Measurements from ENCODE around the gene MED15.
"Not testable (repeated sequence)": the region's sequence is repeated elsewhere in the genome, so short reads cannot be mapped to it uniquely, and the experiment has no call there.

MED15 gene

GRCh38 chr22:20607157-20607907 lies 99.9 kb downstream of the MED15 start:
- no peak for DNase-seq

- DNase-seq = no peak
Measured at GRCh38 chr22:20610243-20610686, 102.9 kb downstream of the MED15 start.

- no peak for DNase-seq
Measured at GRCh38 chr22:20610757-20611156, 103.3 kb downstream of the MED15 start.

- DNase-seq = no peak
Measured at GRCh38 chr22:20611418-20611817, 104.0 kb downstream of the MED15 start.

- DNase-seq = no peak
Measured at GRCh38 chr22:20613301-20613700, 105.9 kb downstream of the MED15 start.

GRCh38 chr22:20615021-20615420 lies 107.6 kb downstream of the MED15 start:
- no peak for DNase-seq

GRCh38 chr22:20615533-20616450 lies 108.4 kb downstream of the MED15 start:
- no peak for DNase-seq

GRCh38 chr22:20616451-20617043 lies 109.1 kb downstream of the MED15 start:
- DNase-seq = no peak

- DNase-seq = no peak
Measured at GRCh38 chr22:20618488-20618887, 111.1 kb downstream of the MED15 start.

GRCh38 chr22:20619045-20619892 lies 111.9 kb downstream of the MED15 start:
- DNase-seq = no peak

- not testable (repeated sequence) for DNase-seq
Measured at GRCh38 chr22:20619893-20620194, 112.4 kb downstream of the MED15 start.

GRCh38 chr22:20621162-20621561 lies 113.8 kb downstream of the MED15 start:
- no peak for DNase-seq

GRCh38 chr22:20622650-20623339 lies 115.4 kb downstream of the MED15 start:
- DNase-seq = no peak

GRCh38 chr22:20624161-20624616 lies 116.8 kb downstream of the MED15 start:
- no peak for DNase-seq

- DNase-seq = no peak
Measured at GRCh38 chr22:20625270-20625669, 117.9 kb downstream of the MED15 start.

GRCh38 chr22:20626811-20627210 lies 119.4 kb downstream of the MED15 start:
- no peak for DNase-seq

GRCh38 chr22:20627432-20627831 lies 120.0 kb downstream of the MED15 start:
- no peak for DNase-seq

GRCh38 chr22:20628081-20628939 lies 120.9 kb downstream of the MED15 start:
- DNase-seq = no peak

GRCh38 chr22:20629401-20629800 lies 122.0 kb downstream of the MED15 start:
- no peak for DNase-seq

GRCh38 chr22:20630873-20631617 lies 123.6 kb downstream of the MED15 start:
- no peak for DNase-seq
